NCI-H2171 treated with DMSO at 0.1 percent for 48 hours (cell line): ENCODE measurements around the gene PRRC2A.

Experiments used
- DNase-seq: peaks from one replicate; lab custom pipeline; 2025; lab: John Stamatoyannopoulos, UW

The PRRC2A gene

DNA sequence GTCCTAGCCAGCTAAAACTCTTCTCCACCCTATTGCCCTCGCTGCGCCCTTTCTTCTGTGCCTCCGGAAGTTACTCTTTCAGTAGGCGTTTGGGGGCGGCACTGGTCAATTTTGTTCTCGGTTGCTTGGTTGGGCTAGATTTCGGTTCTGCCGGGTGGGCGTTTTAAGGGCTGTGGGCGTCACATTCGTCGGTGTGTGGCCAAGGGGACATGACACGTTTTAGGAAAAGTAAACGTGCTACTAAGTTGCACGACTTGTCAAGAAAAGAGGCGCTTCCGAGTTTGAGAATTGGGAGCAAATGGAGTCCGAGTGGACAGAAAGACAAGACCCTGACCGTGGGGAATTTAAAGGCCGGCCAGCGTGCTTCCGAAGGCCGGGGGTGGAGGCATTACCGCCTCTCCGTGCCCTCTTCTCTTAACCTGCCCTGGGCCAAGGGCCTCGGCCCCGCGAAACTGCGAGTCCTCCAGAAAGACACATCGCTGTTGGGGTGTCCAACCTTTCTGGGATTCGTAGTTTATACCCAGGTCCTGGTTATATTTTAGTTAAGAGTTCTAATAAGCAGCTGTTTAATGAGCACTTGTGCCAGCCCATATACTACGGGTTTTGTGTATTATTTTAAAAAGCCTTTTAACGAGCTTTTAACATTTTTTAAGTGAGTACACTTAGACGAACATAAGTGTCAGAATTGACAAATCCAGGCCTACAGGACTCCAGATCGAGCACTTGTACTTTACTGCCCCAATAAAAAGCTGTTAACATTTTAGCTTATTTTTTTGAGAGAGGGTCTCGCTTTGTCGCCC, 32.6 kb downstream of the PRRC2A start:
- no peak for DNase-seq

DNA sequence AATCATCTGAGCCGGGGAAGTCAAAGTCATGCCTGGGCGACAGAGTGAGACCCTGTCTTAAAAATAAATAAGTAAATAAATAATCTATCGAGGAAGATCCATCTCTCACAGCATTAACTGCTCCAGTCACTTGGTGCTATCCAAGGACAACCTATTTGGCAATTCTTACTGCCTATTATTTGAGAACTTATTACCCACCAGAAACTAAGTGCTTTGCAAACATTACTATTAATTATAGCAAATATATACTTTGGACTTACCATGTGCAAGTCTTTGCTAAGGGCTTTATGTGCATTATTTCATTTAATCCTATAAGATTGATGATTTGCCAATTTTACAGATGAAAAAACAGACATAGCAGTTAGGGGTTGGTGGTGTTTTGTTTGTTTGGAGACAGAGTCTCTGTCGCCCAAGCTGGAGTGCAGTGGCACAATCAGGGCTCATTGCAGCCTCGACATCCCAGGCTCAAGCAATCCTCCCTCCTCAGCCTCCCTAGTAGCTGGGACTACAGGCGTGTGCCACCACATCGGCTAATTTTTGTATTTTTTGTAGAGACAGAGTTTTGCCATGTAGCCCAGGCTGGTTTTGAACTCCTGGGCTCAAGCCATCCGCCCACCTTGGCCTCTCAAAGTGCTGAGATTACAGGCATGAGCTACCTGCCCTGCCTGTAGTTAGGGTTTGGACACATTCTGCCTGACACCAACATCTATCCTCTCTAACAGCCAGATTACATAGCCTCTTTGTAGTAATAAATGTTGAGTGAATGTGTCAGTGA, 34.2 kb downstream of the PRRC2A start:
- DNase-seq, result no peak

DNA sequence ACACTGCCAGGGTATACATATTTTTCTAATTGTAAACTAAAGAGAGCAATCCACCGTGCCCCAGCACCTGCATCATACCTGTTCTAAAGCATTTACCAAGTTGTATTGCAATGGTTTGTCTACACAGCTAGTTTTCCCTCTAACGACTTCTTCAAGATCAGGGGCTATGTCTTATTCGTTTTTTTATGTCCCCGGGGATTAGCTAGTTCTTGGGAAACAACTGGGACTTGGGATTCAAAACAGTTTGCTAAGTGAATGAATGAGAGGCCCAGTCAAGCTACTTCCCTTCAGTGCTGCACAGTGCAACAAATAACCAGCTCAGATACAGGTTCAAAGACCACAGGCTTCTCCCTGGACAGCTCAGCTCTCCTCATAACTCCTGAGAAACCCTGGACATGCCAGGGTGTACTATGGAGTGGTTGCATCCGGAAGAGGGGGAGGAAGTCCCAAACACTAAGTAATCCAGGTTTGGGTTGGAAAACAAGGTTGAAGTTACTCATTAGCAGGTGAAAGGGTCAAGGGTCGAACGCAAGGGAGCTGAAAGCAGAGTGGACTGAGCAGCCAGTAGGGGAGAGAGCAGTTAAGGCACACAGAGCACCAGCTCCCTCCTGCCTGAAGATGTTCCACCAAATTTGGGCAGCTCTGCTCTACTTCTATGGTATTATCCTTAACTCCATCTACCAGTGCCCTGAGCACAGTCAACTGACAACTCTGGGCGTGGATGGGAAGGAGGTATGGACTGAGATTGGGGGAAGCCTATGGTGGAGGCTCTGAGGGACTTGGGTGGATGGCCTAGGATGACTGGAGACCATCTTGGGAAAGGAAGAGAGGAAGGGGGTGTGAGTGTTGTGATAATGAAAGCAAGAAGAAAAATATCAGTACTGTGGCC, 35.1 kb downstream of the PRRC2A start, which contains the start of gene APOM:
Gene APOM, plus strand, starts transcription at position 546 of the 889 bp plus-strand sequence. Its CDS starts 73 bp downstream, at position 619.
- no peak for DNase-seq

DNA sequence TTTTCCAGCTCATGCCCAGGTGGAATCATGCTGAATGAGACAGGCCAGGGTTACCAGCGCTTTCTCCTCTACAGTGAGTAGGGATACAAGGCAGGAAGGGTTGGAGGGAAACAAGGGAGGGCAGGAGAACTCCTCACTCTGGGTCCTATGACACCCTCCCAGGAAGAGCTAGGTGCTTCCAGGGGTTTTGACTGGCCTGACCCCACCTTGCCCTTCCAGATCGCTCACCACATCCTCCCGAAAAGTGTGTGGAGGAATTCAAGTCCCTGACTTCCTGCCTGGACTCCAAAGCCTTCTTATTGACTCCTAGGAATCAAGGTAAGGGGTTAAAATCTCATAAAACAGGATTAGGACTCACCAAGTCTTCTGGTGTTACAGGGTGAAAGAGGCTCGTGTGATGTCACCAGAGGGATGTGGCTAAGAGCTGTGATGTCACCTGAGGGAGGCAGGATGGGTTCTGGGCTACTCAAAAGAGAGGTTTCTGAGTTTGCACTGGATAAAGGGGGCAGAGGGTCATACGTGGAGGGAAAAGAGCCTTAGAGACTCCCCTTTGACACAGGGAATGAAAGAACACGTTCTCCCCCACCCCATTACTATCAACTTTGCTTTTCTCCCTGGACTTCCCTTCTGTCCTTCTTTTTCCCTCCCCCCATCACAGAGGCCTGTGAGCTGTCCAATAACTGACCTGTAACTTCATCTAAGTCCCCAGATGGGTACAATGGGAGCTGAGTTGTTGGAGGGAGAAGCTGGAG, 37.1 kb downstream of the PRRC2A start:
- no peak for DNase-seq

DNA sequence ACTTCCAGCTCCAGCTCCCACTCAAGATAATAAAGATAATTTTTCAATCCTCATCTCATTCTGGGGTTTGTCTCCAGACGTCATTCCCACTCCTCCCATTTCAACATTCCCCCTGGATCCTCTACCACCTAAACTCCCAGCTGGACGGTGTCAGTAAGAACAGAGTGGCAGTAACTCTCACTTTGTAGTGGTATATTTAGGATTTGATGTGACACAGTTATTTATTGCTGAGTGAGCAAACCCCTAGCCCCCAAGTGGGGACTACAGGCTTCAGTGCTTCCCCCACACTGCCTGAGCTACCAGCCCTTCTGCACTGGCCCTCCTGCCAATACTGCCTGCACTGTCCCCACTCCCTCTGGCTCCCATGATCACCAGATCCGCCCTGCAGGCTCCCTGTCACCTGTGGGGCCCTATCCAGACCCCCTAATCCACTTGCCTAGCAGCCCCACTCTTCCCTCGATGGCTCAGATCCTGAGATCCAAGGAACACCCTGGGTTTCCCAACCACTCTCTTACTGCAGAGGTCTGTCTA, 37.7 kb downstream of the PRRC2A start:
- DNase-seq, result no peak

DNA sequence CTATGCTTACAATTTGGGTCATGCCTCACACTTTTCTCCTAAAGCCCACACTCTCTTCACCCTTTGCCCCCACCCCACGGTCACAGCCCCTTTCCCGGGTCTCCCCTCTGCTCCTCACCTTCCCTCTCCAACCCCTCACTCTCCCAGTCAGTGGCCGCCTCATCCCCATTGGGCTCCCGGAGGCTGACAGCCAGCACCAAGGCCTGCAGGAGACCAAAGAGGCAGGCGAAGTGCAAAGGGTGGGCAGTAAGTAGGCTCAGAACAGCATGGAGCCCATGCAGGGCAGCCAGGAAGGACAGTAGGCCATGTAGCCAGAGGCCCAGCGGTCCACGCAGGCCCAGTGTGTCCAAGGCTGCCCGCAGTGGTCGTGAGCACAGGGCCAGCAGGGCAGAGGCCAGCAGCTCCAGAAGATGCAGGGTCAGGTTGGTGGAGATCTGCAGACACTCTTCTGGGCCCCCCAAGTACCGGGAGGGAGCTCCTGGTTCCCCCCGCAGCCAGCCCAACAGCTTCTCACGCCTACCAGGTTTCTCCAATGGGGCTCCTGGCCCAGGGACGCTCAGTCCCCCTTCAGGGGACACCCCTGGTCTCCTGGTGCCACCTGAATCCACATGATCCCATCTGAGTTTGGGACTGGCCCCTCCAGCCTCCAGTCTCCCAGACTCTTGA, 38.6 kb downstream of the PRRC2A start:
- DNase-seq, result no peak

DNA sequence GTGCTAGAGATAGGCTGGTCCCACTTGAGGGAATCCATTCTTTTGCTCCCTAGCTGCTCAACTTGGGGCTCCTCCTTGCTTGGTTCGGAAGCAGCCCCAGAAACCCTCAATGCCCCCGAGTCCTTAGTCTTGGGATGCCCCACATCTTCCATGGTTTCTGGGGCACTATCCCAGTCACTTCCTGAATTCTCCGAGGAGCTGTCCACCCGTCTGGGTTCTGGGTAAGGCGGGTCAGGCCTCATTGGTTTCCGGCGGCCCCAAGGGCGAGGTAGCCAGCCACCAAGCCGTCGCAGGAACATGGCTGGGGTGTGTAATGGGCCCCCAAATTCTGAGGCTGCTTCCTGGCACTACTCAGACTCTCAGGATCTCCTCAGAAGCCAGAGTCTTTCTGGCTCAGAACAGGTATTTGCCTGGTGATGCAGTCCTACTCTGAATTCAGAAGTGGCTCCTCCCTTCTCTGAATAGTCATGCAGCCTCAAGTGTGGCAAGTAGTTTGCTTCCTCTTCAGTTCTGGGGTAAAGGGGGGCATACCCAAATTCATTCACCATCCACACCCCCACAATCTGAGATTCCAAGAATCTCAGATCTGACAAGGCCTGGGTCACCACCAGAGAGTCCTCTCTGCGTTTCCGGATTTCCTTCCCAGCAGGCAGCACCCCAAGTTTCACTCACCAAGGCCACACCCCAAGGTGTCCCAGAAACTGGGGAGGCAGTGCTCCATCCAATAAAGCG, 39.3 kb downstream of the PRRC2A start:
- DNase-seq, result no peak

DNA sequence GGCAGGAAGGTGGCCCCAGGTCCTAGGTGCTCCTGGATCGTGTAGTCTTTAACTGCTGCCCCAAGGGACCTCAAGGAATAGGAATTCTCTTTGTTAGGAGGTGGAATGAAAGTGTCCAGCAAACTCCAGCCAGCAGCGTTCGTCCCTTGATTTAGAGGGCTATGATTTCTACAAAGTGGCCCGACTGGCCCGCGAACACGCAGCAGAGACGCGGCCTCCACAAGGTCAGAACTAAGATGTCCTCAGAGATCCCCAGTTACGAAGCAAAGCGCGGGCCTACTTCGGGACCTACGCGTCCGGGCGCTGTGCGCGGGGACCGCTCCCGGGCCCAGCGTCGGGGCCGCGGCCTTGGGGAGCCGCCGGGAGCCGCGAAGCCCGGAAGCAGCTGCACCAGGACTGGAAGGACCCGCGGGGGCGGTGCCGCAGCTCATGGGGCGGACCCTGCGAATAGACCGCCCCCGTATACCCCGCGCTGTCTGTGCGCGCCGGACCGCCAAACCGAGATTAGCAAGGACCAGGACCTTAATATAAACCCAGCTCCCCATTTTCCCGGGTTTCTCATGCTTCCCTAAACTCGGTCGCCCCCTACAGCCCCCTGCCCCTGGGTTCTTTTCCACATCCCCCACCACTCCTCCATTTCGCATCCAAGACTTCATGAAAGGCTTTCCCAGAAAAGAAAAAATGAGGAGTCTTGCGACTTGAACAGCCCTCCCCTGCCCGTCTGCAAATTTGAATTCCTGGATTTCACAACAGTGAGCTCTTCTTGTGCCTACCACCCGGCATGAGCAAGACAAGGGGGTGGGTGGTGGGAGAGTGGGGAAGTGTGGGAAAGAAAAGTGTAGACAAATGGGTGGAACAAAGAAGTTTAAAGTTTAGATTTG, 40.1 kb downstream of the PRRC2A start, which contains the start of gene C6orf47:
Gene C6orf47, minus strand, starts transcription at position 398 of the 881 bp plus-strand sequence. CDS start 831 bp downstream, outside the sequence.
- DNase-seq, result peak; percentile 85

DNA sequence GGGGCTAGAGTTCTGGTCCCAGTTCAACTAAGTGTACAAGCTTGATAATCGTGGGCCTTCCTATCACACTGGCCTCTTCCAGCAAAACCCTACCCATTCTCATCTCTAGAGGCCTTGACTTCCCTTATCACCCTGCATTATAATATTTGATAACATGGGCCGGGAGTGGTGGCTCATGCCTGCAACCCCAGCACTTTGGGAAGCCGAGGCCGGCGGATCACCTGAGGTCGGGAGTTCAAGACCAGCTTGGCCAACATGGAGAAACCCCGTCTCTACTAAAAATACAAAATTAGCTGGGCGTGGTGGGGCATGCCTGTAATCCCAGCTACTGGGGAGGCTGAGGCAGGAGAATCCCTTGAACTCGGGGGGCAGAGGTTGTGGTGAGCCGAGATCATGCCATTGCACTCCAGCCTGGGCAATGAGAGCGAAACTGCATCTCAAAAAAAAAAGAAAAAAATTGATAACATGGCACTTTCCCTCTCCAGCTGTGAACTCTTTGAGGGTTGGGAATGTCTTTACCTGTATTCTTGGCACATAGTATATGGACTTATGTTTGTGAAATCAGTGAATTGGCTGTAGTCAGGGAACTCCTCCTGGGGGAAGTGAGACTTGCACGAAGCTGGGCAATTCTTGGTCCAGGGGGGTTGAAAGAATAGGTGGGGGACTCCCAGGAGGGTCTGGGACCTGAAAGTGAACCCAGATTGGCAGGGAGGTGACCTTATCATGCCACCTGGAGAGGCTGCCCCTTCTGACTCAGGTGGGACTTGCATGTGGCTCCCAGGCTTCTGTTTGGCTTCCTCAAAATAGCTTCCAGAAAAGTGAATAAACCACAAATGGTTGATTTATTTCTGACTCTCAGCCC, 41.0 kb downstream of the PRRC2A start:
- no peak for DNase-seq

DNA sequence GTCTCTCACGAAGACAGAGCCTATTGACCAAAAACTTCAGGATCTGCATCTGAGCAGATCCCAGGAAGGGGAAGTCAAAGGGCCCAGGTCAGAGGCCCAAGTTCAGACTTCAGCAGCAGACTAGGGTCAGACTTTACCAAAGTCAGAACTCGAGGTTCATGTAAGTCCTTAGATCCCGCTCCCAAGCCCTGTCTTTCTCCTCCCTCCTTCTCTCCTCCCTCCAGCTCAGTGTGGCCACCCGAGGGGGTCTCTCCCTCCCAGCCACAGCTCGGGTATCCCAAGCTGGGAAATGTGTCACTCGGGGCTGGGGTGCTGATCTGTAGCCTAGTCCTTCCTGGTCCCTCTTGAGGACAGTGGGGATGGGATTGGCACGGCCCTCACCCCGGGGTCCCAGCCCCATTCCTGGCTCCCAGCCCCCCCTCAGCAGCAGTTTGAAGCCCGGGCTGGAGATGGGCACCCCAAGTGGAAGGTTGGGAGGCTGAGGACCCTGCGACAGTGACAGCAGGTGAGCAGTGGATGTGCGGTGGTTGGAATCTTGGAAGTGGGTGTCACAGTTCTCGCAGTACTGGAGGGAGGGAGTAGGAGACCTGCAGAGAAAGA, 41.7 kb downstream of the PRRC2A start:
- no peak for DNase-seq

DNA sequence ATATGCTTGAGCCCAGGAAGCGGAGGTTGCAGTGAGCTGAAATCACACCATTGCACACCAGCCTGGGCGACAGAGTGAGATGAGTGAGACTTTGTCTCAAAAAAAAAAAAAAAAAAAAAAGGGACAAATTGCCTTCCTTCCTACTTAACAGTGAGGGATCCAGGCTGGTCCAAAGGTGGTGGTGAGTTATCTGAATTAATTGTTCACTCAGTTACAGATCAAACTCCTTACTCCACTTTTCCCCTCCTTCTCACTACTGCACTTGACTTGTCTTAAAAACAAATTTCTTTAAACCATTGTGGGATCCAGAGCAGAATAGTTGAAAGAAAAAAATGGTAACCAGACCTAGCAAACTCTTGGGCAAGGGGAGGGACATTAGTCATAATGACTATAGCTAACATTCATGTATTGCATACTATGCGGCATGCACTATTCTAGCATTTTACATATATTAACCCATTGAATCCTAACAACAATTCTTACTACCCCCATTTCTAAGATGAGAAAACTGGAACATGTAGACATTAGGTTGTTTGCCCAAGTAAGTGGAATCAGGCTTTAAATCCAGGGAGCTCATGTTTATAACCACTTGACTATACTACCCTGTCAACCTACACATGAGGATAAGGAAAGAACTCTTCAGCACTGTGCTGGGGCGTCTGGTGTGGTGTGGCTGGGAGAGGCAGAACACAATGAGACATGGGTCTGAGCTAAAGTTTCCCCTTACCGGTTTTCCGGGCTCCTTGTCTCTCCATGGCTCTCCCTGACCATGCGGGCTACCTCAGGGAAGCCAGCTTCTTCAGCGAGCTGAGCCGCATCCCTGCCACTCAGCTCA, 42.8 kb downstream of the PRRC2A start:
- DNase-seq, result no peak

DNA sequence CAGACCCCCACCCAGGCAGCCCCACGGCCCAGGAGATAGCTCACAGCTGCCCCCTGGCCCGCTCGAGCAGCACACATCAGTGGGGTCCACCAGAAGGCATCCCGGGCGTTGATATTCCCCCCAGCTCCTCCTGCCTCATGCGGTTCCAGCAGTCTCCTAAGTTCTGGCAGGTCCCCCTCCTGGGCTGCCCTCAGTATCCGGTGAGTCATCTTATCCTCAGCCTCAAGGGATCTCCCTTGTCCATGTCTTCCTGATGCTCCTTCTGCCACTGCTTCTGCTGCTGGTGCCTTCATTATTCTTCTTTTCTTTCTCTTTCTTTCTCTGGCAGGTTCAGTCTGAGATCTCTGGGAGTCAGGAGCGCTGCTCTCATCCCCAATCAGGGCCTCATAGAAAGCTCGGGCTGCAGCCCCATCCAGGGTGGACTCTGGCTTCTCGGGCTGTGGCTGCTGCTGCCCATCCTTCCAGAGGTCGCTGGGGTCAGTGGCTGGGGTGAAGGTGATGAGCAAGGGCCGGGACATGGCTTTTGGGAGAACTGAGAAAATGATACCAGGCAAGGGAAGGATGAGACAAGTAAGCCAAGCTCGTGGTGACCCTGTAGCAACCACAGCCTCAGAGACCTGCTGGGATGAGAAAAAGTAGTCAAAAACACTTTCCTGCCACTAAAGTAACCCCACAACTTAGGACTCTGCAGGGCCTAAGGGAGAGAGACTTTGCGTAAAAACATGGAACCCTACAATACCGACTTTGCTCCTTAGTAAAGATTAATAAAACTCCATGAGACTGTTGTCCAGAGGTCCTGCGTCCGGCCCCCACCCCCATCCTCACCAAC, 43.7 kb downstream of the PRRC2A start:
- no peak for DNase-seq

DNA sequence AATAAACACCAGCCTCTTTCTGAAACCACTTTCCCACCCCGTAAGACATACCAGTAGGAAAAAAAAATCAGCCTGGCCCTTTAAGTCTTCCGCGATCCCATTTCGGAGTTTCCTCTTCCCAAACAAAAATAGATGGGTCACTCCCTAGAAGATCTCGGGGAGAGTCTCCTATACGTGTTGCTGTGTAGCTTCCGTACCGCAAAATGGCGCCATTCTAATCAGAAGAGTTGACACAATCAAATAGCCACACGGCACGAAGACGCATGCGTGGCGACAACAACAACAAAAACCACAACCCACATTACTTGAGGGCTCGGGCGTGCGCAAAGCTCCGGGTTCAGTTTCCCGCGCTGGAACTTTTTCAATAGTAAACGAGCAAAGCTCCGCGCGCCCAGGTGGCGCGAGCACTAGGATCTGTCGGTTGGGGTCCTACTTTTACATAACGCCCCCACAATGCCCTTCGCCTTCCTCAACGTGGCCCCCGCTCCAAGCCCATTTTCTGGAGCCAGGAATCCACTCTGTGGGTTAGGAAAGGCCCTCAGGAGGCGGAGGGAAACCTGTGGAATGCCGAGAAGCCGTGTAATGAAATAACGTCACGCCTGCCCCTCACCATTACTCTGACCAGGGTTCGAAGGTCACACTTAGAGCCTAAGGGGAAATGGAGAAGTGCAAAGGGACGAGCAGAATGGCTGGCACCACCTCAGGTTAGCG, 44.4 kb downstream of the PRRC2A start, which contains the start of gene GPANK1:
Gene GPANK1, minus strand, starts transcription at position 208 of the 711 bp plus-strand sequence. CDS start 519 bp downstream, outside the sequence.
- peak; percentile 96 for DNase-seq

DNA sequence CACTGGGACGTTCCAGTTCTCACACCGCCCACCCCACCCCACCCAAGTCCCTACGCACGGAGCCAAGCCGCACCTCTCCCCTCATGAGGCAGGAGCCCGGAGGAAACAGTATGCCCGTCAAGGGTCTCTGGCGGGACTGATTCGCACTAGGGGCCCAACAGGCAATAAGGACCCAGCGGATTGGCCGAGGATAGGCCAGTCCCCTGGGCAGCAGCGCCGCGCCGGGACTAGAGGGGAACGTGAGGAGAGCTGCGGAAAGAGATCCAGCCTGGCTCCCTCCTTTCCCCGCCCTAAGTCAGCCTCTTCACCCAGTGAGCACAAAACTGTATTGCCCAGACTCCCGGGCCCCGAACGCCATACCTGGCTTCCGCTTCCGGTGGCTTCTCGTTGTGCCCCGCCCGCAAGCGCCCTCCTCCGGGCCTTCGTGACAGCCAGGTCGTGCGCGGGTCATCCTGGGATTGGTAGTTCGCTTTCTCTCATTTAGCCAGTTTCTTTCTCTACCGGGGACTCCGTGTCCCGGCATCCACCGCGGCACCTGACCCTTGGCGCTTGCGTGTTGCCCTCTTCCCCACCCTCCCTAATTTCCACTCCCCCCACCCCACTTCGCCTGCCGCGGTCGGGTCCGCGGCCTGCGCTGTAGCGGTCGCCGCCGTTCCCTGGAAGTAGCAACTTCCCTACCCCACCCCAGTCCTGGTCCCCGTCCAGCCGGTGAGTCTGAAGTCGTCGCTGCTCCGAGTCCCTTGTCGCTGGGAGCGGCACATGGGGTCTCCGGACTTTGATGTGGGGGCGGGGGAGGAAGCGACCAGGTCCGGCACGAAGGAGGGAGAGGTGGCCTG, 45.2 kb downstream of the PRRC2A start, which contains the start of gene CSNK2B:
Gene CSNK2B, plus strand, starts transcription at position 580 of the 836 bp plus-strand sequence. CDS start 752 bp downstream, outside the sequence.
- DNase-seq, result peak; percentile 99
